Endometrium (tissue), 2 donors: ENCODE data around the gene KRT13.

Experiments
- FAIRE-seq: peaks from 2 replicates; lab custom pipeline; 2012; peaks lifted over from hg19 to GRCh38; lab: Jason Lieb, UNC
- donor health status: control.
- donor health status: control.

Gene KRT13

DNA sequence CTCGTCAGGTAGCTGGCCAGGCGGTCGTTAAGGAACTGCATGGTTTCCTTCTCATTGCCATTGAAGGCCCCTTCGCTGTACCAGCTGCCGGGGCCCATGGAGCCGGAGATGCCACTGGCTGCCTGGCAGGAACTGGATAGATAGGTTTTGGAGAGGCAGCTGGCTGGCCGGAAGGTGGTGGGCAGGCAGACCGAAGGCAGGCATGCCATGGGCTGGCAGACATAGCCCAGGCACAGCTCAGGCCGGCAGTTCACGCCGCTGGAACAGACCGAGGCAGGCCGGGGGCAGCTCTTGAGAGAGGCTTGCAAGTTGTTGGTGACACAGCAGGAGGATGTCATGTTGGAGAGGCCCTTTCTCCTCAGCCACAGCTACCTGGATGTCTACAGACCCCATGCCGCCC, 38.4 kb downstream of the KRT13 start, which contains the start of gene KRT32:
Gene KRT32, minus strand, starts transcription at position 399 of the 400 bp plus-strand sequence. Its CDS starts 61 bp downstream, at position 338.
- FAIRE-seq, result no peak

DNA sequence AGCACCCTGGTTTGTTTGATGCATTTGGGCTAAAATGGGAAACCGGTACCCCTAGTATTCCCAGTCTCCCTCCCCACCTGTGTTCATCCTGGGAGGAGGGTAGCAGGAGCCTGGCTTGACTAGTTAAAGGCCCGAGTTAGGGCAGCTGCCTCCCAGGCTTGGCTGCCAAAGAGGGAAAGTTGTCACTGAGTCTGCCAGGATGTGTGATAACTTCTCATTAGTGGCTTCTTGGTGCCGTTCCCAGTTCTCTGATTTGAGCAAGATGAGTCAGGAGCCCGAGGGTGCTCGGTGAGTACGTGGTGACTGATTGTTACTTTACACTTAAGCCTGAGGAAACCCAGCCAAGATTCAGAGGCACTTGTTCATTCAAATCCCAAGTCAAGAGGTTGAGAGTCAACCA, 40.7 kb downstream of the KRT13 start:
- FAIRE-seq, result no peak

DNA sequence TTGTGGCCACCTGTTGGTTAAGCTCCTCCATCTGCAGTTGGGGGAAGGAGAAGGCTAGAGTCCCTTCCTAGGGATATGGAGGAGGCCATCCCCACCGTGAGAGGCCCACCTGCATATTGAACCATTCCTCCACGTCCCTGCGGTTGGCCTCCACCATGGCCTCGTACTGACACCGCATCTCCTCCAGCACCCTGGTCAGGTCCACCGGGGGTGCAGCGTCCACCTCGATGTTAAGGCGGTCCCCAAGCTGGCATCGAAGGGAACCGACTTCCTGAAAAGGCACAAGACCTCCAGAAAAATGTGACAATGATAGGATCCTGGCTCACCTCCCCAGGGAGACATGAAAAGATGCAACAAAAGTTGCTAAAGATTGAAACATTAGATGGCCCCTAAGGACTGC, 41.2 kb downstream of the KRT13 start:
- FAIRE-seq, result no peak

DNA sequence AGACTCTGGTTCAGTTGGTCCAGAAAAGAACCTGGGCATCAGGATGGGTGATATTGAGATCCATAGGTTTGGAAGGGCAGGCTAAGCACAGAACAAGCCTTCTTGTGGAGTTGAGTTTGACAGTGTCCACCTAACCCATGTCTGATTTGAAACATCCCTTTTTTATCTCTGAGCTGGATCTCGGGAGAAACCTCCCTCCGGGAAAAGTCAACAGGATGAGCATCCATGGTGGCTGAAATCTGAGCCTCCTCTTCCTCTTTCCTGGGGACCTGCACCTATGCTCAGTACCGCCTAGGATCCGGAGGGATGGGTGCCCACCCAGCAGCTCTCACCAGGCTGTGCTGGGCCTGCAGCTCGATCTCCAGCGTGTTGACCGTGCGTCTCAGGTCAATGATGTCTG, 41.7 kb downstream of the KRT13 start:
- FAIRE-seq, result no peak

DNA sequence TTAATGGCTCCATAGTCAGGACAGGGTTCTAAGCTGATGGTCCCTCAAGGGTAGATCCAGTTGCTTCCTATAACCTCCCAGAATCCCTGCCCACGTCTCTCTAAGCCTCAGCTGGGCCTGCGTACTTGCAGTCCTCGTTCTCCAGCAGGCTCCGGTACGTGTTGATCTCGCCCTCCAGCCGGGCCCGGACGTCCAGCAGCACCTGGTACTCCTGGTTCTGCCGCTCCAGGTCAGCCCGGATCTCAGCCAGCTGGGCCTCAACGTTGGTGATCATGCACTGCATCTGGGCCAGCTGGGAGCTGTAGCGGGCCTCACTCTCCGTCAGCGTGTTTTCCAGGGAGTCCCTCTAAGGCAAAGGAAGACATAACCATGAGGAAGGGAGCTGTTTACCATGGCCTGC, 42.7 kb downstream of the KRT13 start:
- no peak for FAIRE-seq

DNA sequence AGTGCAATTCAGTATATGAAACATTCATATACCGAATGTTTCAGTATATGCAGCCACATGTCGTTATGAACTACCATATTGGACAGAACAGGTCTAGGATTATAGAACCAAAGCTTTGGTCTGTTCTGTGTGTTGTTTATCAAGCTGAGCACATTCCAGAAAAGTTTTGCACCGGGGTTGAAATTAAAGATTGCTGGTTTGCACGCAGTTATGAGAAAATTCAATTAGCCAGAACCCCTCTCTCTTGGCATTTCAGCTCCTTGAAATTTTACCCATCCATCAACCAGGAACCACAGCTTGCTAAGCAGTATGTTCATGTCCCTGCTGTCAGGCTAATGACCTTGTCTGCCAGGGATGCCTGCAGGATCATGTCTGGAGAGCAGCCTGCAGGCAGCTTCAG, 47.7 kb downstream of the KRT13 start:
- no peak for FAIRE-seq

DNA sequence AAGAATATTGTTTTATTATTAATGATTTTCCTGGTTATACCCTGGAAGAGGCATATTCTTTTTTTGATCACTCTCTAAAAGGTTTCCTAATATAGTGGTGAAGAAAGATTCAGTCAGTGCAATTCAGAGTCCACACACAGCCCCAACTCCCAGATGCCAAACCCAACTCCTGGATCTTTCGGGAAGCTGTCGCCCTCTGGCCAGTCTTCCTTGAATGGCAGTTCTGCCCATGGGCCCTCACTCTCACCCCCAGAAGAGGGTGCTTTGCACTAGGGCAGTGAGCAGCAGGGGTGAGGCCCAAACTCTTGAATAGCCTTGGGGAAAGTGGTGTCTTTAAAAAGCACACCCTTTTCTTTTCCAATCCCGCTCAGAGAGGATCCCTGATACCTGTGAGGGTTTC, 49.2 kb downstream of the KRT13 start:
- FAIRE-seq, result no peak

DNA sequence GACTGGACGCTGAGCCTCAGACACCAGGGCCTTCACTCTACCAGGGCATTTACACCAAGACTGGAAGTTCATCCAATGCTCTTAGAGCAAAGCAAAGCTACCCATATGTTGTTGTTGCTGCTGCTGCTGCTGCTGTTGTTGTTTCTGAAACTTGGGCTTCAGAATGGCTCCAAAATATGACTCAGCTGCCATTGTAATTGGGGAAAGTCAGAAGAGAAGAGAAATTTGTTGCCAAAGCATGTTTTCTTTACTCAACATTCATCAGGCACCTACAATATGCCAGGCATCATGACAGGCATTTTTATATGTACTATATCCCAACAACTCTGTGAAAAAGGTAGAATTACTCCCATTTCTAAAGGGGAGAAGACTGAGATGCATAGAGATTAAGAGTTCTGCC, 50.2 kb downstream of the KRT13 start:
- FAIRE-seq, result no peak

DNA sequence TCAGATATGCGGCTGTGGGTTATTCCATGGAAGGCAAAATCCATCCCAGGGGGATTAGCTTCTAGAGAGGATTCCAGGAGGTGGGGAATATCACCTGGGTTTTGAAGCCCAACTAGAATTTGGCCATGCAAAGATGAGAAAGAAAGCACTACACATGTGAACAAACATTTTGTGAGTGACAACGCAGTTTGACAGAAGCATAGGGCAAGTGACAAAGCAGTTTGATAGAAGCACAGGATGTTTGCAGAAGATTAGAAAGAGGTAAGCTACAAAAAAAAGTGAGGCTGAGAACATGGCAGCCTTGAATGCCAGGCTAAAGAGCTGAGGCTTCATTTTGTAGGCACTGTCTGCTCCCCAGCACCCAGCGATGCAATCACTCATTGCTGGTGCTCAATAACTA, 52.3 kb downstream of the KRT13 start:
- FAIRE-seq, result no peak

DNA sequence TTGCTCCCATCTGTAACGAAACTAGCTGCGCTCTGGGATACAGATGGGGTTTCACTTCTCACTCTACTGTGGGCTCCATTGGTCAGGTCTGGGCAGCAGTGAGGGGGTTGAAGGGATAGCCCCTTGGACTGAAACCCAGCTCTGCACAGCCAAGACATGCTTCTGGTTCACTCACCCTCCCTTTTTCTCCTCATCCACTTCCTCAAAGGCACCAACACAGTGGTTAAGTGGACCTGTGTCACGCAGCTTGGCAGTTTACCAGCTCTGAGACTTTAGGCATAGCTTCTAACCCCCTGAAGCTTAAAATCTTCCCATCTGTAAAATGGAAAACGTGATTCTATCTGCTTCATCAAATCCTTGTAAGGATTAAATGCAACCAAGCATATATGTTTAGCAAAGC, 53.1 kb downstream of the KRT13 start:
- no peak for FAIRE-seq

DNA sequence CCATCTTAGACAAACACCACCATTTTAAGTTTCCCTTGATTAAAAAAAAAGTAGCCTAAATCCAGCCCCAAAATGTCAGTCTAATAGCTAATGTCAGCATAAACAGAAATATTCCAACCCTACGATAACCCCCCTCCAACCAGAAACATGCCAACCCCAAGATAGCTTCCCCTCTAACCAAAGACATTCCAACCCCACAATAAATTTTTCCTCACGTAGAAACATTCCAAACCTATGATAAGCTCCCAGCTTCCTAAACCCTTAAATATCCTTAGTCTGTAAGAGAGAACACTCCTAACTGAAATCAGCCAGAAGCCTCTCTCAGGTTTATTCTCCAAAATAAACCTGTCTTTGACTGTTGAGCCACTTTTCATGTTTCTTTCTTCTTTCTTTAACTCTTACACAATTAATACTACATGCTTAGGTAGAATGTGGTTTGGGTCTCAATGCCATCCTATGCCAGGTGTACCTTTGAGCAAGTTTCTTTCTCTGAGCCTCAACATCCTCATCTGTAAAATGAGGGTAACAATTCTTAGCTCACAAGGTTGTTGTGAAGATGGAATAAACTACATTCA, 54.2 kb downstream of the KRT13 start:
- no peak for FAIRE-seq
